Measurements from ENCODE around the gene LMBR1.

- TF ChIP-seq SUZ12 (IDR thresholded peaks at IDR 0.05; ENCODE audit: extremely low read depth, insufficient read depth, insufficient read length) (no peak), ZNF274 (IDR thresholded peaks at IDR 0.05; ENCODE audit: low read depth, low read length) (no peak), YY1 (IDR thresholded peaks at IDR 0.05; ENCODE audit: insufficient read depth, insufficient read length) (no peak)
These were observed 3.5 kb upstream of the LMBR1 start for GRCh38 chr7:156896388-156897022.

Data from NT2/D1 (cell line).